ENCODE data around the gene MGP.

DNA sequence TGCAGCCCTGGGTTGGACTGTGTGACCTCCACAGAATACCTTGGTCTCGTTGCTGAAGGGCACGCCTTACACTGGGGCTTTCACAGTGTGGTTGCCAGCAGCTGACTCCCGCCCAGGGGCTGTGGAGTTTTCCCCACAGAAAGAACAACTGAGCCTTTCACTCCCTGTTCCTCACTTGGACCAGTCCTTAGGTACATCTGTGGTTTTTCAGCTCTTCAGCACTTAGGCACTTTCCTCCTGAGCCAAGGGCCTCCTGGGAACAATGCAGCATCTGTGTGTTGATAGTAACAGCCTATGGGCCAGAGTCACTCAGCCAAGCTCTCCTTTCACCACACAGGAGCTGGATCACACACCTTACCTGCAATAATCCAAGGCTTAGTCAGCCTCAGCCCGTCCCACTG, 27.7 kb upstream of the MGP start:
- TF ChIP-seq TAF1 (IDR thresholded peaks at IDR 0.05; ENCODE audit: low read depth) (no peak), EP300 (conservative IDR thresholded peaks at IDR 0.05; ENCODE audit: poor library complexity, severe bottlenecking) (no peak), EZH2 (IDR thresholded peaks at IDR 0.05; ENCODE audit: borderline replicate concordance, insufficient read depth, low read length, poor library complexity, severe bottlenecking) (no peak), POLR2AphosphoS5 (IDR thresholded peaks at IDR 0.05) (no peak)
- TF ChIP-seq, protein P1, sequence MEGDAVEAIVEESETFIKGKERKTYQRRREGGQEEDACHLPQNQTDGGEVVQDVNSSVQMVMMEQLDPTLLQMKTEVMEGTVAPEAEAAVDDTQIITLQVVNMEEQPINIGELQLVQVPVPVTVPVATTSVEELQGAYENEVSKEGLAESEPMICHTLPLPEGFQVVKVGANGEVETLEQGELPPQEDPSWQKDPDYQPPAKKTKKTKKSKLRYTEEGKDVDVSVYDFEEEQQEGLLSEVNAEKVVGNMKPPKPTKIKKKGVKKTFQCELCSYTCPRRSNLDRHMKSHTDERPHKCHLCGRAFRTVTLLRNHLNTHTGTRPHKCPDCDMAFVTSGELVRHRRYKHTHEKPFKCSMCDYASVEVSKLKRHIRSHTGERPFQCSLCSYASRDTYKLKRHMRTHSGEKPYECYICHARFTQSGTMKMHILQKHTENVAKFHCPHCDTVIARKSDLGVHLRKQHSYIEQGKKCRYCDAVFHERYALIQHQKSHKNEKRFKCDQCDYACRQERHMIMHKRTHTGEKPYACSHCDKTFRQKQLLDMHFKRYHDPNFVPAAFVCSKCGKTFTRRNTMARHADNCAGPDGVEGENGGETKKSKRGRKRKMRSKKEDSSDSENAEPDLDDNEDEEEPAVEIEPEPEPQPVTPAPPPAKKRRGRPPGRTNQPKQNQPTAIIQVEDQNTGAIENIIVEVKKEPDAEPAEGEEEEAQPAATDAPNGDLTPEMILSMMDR (IDR thresholded peaks at IDR 0.05; ENCODE audit: poor library complexity, severe bottlenecking), result no peak
- TF ChIP-seq, protein P2, sequence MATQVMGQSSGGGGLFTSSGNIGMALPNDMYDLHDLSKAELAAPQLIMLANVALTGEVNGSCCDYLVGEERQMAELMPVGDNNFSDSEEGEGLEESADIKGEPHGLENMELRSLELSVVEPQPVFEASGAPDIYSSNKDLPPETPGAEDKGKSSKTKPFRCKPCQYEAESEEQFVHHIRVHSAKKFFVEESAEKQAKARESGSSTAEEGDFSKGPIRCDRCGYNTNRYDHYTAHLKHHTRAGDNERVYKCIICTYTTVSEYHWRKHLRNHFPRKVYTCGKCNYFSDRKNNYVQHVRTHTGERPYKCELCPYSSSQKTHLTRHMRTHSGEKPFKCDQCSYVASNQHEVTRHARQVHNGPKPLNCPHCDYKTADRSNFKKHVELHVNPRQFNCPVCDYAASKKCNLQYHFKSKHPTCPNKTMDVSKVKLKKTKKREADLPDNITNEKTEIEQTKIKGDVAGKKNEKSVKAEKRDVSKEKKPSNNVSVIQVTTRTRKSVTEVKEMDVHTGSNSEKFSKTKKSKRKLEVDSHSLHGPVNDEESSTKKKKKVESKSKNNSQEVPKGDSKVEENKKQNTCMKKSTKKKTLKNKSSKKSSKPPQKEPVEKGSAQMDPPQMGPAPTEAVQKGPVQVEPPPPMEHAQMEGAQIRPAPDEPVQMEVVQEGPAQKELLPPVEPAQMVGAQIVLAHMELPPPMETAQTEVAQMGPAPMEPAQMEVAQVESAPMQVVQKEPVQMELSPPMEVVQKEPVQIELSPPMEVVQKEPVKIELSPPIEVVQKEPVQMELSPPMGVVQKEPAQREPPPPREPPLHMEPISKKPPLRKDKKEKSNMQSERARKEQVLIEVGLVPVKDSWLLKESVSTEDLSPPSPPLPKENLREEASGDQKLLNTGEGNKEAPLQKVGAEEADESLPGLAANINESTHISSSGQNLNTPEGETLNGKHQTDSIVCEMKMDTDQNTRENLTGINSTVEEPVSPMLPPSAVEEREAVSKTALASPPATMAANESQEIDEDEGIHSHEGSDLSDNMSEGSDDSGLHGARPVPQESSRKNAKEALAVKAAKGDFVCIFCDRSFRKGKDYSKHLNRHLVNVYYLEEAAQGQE (IDR thresholded peaks at IDR 0.05; ENCODE audit: borderline replicate concordance), result no peak
